GM12872 (cell line): Measurements from ENCODE around the gene IRAK3.
A peak's percentile ranks its signal among the peaks of the same experiment; 100 is the strongest.

Experiments
- TF ChIP-seq, protein P1 (sequence below): IDR thresholded peaks from 3 replicates; pipeline ENCODE4 v1.5.1; 2011; ENCODE audit warnings: low read depth, mild to moderate bottlenecking, low read length, moderate library complexity; ENCODE audit not compliant: insufficient read depth

IRAK3 gene

DNA sequence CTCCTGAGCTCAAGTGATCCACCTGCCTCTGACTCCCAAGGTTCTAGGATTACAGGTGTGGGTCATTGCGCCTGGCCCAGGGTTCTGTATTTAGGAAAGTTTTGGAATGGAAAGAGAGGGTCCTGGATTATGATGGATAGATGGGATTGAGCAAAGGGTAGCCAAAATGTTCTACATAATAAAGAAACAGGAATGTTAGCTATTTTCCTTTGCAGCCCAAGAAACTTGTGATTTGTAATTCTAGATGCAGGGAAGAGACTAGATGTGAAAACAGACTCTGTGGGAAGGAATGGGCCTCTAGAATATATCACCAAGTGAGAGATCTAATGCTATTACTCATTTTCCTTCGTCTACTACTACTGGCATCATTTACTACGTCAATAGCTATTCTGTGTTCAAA is 83.6 kb downstream of the IRAK3 start:
- TF ChIP-seq, protein P1, sequence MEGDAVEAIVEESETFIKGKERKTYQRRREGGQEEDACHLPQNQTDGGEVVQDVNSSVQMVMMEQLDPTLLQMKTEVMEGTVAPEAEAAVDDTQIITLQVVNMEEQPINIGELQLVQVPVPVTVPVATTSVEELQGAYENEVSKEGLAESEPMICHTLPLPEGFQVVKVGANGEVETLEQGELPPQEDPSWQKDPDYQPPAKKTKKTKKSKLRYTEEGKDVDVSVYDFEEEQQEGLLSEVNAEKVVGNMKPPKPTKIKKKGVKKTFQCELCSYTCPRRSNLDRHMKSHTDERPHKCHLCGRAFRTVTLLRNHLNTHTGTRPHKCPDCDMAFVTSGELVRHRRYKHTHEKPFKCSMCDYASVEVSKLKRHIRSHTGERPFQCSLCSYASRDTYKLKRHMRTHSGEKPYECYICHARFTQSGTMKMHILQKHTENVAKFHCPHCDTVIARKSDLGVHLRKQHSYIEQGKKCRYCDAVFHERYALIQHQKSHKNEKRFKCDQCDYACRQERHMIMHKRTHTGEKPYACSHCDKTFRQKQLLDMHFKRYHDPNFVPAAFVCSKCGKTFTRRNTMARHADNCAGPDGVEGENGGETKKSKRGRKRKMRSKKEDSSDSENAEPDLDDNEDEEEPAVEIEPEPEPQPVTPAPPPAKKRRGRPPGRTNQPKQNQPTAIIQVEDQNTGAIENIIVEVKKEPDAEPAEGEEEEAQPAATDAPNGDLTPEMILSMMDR, result no peak

DNA sequence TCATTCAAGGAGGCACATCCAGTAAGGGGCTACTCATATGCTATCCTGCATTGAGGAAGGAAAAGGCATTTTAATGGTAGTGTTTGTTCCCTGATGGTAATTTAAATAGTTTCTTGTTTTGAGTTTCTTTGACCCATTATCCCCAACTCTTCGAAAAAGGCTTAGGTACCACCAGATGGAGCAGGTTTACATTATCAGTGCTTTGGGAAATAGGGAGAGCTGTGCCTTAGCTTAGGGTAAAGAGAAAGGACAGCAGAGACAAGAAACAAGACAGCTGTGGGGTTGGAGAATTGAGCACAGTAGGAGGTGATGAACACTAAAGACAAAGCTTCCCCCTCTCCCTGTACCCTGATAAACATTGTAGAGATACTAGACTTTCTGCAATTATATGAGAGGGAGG is 84.1 kb downstream of the IRAK3 start:
- TF ChIP-seq, protein P1, result no peak

DNA sequence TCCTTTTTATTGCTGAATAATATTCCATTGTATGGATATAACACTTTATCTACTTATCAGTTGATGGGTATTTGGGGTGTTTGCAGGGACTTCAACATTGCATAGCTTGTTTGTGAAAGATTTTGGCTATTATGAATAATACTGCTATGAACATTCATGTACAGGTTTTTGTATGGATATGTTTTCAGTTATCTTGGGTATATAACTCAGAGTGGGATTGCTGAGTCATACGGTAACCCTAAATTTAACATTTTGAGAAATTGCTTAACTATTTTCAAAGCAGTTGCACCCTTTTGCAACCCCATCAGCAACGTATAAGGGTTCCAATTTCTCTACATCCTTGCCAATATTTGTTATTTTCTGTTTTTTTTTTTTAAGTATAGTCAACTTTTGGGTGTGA is 86.0 kb downstream of the IRAK3 start:
- TF ChIP-seq, protein P1, result no peak

DNA sequence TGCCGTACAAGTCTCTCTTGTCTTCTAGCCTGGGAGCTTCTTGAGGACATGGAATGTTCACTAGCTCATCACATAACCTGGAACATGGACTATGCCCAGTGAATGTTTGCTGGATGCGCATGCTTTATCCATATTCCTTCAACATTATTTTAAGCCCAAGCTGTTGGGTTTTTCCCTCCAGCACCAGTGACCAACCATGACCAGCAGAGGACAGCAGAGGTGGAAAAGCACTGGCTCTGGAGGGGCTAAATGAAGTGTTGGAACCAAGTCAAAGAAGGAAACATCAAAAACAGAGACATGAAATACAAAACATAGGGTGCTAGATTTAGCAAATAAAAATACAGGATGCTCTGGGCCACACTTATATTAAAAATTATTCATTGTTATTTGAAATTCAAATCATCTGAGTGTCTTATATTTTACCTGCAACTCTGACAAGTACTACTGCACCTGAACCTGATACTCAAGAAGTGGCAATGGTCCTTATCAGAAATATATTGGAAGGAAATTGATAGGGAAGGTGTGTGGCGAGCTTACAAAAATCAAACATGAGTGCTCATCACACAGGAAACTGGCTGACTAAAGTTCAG is 90.2 kb downstream of the IRAK3 start:
- TF ChIP-seq, protein P1, result peak; percentile 61

DNA sequence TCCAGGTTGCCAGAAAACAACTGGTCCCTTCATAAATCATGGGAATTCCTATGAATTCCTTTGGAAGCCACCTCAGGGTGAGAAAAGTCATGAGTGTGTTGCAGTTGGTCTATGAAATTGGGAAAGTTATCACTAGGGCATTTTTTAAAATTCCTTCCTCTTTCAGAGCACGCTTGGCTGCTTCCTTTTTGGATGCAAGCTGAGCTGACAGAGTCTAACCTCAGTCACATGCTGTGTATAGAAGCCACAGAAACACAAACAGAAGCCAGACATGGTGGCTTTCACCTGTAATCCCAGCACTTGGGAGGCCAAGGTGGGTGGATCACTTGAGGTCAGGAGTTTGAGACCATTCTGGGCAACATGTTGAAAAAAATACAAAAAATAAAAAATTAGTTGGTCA is 91.5 kb downstream of the IRAK3 start:
- TF ChIP-seq, protein P1, result no peak

DNA sequence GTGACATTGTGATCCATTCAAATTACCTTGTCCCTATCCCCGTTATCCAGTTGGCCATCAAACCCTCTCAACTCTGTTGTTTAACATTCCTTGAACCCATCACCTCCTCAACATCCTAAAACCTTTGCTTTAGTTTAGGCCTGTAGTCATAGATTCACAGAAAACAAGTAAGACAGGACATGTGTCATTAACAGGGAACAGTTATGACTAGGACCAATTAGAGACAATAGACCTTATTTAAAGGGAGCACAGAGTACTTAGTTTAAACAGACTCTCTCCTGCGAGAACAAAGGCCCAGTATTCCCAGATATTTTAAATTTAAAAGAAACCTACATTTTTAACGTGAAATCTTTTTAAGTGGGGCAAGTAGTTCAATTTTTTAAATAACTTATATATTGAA is 93.2 kb downstream of the IRAK3 start:
- TF ChIP-seq, protein P1, result no peak

DNA sequence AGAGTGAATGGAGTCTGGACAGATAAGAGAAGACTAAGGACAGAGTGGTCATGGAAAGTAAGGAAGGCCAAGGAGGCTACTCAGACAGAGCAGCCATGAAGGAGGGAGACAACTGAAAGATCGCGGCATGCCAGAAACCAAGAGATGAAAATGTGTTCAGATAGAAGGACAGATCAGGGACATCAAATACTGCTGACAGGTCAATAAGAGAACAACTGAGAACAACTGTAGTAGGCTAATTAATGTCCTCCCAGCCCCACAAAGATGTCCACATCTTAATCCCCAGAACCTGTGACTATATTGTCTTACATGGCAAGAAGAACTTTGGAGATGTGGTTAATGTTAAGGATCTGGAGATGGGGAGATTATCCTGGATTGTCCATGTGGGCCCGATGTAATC is 98.3 kb downstream of the IRAK3 start:
- TF ChIP-seq, protein P1, result no peak
